Esophagus mucosa (tissue), 1 donor: ENCODE data around the gene CENPVL2. TPM values are rescaled to one million over a fixed set of nuclear protein-coding genes. Genes with fewer than 3 reads are reported as not detected.
"Not testable (repeated sequence)": the region's sequence is repeated elsewhere in the genome, so short reads cannot be mapped to it uniquely, and the experiment has no call there.

Source experiments
- ATAC-seq: fragments of 200-7000 bp; cut with Tn5 transposase; one replicate; pipeline ENCODE4 v1.9.1; 2020
- total RNA-seq: library from RNA; stranded (reverse); gene quantifications from one replicate; pipeline ENCODE4 v1.2.4, GENCODE V29; 2023
- donor health status: DM: yes; HTN: yes; CAD: no.

Gene CENPVL2
- total RNA-seq, result not detected

DNA sequence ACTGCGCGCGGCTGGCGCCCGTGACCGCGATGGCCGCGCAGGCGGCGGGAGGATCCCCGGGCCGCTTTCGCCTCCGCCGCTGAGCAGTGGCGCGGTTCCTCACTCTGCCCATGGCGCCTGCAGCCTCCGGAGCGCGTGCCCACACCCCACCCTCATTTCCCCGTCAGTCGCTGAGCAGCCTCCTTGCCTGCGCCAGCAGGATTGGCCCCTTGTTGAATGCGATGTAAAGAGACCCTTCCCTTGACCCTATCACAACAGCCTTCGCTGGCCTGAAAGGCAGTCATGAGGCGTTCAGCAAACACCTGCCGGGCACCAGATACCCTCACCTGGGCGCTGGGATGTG is at the start of gene CENPVL2:
TSS of gene CENPVL2 (minus strand) at position 112 of the 343 bp plus-strand sequence. CDS start at position 112, 0 bp downstream.
- ATAC-seq, result not testable (repeated sequence)

DNA sequence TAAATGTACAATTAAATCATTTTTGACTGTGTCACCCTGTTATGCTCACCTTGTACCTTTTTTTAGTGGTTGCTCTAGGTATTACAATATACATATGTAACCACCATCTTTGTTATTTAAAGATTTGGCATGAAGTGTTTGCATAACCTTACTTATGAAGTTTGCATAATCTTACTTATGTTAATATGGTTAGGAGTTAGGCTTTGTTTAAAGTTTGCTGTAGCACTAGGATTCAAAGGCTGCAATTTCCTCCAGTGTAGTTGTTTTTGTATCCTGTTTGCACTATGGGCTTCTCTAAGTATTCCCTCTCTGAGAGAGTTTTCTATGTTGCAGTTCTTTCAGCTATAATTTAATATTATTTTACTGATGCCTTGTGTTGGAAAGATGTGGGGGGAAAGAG is 45.6 kb upstream of the CENPVL2 start:
- no peak for ATAC-seq

DNA sequence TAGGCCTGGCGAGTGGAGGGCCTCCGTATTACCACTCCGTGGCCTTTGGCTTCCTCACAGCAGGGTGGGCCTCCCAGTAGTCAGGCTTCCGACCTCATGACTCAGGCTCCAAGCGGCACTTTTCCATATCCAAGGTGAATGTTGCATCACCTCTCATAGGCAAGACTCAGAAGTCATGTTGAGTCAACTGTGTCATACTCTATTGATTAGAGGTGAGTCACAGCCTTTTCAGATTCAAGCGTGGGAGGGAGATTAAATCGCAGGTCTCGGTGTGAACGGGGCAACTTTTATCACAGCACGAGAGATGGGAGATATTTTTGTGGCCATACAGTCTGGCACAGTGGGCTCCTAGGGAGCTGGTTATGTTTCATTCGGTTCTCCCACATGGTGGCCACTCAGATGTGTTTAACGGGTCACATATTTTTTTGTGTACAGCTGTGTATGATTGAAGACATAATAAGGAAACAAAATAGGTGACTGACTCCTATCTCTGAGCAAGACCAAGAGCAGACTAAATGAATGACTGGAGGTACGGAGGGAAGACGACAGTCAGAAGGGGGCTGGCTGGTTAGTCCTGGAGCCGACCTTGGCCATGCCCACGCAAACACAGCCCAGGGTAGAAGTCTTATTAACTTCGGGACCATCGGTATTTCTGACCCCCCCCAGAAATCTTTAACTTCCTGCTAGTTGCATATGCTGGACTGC is 30.5 kb upstream of the CENPVL2 start:
- ATAC-seq, result peak; percentile 60

DNA sequence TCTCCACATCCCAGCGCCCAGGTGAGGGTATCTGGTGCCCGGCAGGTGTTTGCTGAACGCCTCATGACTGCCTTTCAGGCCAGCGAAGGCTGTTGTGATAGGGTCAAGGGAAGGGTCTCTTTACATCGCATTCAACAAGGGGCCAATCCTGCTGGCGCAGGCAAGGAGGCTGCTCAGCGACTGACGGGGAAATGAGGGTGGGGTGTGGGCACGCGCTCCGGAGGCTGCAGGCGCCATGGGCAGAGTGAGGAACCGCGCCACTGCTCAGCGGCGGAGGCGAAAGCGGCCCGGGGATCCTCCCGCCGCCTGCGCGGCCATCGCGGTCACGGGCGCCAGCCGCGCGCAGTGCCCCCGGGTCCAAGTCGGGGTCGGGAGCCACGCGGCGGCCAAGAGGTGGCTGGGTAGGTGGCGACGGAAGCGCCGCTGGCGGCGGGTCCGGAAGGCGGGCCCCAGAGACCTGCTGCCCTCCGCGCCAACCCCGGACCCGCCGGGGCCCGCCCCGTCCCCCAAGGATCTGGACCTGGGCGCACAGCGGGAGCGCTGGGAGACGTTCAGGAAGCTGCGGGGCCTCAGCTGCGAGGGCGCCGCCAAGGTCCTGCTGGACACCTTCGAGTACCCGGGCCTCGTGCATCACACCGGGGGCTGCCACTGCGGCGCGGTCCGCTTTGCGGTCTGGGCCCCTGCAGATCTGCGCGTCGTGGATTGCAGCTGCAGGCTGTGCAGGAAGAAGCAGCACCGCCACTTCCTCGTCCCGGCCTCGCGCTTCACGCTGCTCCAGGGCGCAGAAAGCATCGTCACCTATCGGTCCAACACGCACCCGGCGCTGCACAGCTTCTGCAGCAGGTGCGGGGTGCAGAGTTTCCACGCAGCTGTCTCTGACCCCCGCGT is 27.9 kb upstream of the CENPVL2 start, which contains the start of gene CENPVL1:
TSS of gene CENPVL1 (plus strand) at position 236 of the 888 bp plus-strand sequence. CDS start at position 236, 0 bp downstream.
- not testable (repeated sequence) for ATAC-seq

- ATAC-seq, result no peak
Observed at GRCh38 chrX:51697397-51697796, 14.8 kb upstream of the CENPVL2 start.

- ATAC-seq, result no peak
Observed at GRCh38 chrX:51694254-51694653, 11.6 kb upstream of the CENPVL2 start.

DNA sequence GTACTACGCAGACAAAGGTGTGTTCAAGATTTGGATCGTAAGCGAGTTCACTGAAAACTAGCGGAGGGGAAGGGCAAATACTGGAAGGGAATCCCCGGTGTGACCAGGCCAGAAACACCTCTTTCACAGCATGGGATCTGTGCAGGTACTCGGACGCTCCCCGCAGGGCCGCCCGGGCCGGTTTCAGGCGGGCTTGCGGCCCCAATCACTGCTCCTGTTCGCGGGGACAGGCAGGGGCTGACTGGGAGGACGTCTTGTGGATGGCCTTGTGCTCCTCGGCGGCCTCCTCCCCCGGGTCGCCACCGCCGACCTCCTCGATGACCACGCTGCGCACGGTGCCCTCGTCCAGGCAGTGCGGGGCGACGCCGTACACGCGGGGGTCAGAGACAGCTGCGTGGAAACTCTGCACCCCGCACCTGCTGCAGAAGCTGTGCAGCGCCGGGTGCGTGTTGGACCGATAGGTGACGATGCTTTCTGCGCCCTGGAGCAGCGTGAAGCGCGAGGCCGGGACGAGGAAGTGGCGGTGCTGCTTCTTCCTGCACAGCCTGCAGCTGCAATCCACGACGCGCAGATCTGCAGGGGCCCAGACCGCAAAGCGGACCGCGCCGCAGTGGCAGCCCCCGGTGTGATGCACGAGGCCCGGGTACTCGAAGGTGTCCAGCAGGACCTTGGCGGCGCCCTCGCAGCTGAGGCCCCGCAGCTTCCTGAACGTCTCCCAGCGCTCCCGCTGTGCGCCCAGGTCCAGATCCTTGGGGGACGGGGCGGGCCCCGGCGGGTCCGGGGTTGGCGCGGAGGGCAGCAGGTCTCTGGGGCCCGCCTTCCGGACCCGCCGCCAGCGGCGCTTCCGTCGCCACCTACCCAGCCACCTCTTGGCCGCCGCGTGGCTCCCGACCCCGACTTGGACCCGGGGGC is 567 bp downstream of the CENPVL2 start:
- ATAC-seq, result not testable (repeated sequence)

DNA sequence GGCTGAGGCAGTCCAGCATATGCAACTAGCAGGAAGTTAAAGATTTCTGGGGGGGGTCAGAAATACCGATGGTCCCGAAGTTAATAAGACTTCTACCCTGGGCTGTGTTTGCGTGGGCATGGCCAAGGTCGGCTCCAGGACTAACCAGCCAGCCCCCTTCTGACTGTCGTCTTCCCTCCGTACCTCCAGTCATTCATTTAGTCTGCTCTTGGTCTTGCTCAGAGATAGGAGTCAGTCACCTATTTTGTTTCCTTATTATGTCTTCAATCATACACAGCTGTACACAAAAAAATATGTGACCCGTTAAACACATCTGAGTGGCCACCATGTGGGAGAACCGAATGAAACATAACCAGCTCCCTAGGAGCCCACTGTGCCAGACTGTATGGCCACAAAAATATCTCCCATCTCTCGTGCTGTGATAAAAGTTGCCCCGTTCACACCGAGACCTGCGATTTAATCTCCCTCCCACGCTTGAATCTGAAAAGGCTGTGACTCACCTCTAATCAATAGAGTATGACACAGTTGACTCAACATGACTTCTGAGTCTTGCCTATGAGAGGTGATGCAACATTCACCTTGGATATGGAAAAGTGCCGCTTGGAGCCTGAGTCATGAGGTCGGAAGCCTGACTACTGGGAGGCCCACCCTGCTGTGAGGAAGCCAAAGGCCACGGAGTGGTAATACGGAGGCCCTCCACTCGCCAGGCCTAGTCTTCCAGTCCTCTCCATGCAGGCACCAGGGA is 2.8 kb downstream of the CENPVL2 start:
- ATAC-seq, result peak; percentile 36

- no peak for ATAC-seq
Observed at GRCh38 chrX:51665981-51666380, 16.6 kb downstream of the CENPVL2 start.

DNA sequence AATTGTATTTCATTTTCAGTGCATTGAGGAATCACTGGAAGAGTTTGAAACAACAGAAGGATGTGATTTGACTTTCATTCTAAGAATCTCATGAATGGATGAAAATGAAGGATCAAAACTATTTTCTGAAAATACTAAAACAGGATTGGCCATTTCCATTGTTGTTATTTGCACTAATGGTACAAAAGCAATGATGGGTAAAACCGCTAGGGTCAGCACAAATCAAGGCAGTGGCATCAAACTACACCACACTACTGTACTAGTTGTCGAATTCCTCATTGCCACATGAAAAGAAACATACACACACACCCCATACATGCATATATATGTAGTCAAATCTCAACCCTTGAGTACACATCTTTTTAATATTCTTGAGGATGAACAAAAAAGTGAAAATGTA is 39.3 kb downstream of the CENPVL2 start:
- no peak for ATAC-seq

DNA sequence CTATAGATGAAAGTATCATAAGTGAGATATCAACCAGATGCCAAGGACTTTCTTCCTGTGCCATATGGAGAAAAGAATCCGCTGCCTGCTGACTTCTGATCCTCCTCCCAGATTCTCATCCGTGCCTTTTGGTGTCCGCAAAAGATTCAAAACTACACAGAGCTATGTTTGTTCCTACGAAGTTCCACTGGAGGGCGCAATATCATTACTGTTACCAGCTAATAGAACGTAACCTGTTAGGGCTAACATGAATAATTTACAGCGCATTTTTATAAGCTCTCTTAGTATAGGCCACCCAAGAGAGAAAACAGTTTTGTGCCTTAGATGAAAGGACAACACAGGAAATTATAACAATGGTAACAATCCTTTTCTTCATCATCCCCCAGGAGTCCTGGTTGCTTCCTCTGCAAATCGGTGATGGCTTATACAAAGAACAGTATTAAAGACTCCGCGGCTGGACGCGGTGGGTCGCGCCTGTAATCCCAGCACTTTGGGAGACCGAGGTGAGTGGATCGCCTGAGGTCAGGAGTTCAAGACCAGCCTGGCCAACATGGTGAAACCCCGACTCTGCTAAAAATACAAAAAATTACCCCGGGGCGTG is 41.1 kb downstream of the CENPVL2 start:
- ATAC-seq, result no peak

DNA sequence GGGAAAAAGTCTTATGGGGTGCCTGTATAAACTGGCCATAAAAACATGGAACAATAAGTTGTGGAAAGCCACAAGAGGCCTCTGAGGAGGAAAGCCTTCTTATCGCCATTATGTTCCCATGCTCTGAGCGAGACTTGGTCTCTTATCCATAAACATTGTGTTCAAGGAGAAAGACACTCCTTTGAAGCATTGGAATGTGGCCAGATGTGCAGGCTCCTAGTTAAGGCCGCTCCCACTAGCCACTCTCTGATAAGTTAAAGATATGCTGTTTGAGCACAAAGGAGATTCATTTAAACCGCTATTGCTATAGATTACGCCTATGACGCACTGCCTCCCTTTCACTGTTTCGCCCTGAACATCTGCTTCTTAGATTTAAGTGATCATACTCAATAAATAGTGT is 46.1 kb downstream of the CENPVL2 start:
- ATAC-seq, result not testable (repeated sequence)

Other genes starting within 250 kb of the CENPVL2 start
- gene NUDT11, start 186.2 kb downstream of the CENPVL2 start, total RNA-seq, result 0.96 TPM
- not detected for gene CENPVL3, start 63.9 kb downstream of the CENPVL2 start, total RNA-seq
- not detected for gene CENPVL1, start 27.7 kb upstream of the CENPVL2 start, total RNA-seq
- 1.6 TPM for gene GSPT2, start 60.6 kb upstream of the CENPVL2 start, total RNA-seq
- 31.4 TPM for gene MAGED1, start 210.8 kb upstream of the CENPVL2 start, total RNA-seq